ENCODE measurements around the gene PLCB4.

PLCB4 gene

DNA sequence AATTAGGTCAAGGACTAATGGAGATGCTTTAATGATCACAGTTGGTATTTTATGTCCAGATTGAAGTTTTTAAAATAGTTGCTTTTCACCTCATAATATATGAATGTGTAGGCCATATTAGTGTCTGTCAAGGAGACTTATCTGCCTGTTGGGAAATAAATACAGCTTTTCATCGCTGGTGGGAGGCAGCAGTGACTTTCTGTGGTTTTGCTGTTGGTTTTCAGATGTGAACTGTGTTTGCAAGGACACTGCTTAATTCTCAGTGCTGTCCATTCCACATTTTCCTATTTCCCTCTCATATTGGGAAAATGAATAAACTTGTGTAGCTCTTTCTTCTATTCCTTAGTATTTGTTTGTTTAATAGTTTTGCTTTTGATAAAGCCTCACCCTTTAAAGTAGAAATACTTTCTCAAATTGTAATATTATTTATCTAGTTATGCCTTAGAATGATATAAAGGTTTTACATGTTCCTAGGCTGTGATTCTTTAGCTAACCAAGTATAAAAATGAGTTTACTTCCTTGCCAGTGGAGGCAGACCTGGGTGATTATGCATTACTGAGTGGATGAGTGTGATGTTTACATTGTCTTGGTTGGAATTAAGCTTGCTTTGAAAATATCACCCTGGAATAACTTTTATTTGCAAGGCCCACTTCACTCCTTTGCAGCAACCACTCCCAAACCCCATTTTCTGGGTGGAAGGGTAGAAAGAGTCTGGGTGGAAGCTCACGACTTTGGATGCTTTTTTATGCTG is 3.3 kb downstream of the PLCB4 start:
- TF ChIP-seq, protein P1, sequence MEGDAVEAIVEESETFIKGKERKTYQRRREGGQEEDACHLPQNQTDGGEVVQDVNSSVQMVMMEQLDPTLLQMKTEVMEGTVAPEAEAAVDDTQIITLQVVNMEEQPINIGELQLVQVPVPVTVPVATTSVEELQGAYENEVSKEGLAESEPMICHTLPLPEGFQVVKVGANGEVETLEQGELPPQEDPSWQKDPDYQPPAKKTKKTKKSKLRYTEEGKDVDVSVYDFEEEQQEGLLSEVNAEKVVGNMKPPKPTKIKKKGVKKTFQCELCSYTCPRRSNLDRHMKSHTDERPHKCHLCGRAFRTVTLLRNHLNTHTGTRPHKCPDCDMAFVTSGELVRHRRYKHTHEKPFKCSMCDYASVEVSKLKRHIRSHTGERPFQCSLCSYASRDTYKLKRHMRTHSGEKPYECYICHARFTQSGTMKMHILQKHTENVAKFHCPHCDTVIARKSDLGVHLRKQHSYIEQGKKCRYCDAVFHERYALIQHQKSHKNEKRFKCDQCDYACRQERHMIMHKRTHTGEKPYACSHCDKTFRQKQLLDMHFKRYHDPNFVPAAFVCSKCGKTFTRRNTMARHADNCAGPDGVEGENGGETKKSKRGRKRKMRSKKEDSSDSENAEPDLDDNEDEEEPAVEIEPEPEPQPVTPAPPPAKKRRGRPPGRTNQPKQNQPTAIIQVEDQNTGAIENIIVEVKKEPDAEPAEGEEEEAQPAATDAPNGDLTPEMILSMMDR (IDR thresholded peaks at IDR 0.05; ENCODE audit: control insufficient read depth, extremely low read depth, insufficient read depth), result no peak
- DNase-seq (ENCODE audit: low read depth), result no peak
- H3K4me3 ChIP-seq (ENCODE audit: low read depth, low read length), result no peak overlapping the region

DNA sequence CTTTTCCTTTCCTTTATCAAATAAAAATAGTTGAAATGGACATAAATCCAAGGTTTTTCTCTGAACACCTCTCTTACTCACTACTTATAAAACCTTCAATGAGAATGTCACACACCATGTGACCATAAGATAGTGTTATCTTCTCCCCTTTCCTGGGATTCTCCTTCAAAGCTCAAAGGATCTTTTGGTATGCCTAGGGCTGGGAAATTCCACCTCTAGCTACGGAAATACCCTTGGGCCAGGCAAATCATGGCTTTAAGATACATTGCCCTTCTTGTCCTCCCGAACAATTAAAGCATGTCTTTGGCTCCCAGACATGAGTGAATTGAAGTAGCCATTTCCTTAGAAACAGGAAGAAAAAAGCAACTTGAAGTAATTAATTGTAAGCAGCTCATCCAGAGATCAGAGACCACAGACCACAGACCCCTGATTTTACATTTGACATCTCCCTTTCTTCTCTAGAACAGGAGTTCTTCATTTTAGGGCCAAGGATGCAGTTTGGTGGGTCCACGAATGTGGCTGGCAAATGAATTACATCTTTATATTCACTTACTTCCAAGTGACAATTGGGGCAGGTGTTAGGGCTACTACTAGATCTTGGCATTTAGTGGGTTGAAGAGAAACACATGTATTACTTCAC is 4.1 kb downstream of the PLCB4 start:
- TF ChIP-seq, protein P1 (IDR thresholded peaks at IDR 0.05; ENCODE audit: control insufficient read depth, extremely low read depth, insufficient read depth), result no peak
- H3K4me3 ChIP-seq (ENCODE audit: low read depth, low read length), result no peak overlapping the region
- no peak for DNase-seq (ENCODE audit: low read depth)

DNA sequence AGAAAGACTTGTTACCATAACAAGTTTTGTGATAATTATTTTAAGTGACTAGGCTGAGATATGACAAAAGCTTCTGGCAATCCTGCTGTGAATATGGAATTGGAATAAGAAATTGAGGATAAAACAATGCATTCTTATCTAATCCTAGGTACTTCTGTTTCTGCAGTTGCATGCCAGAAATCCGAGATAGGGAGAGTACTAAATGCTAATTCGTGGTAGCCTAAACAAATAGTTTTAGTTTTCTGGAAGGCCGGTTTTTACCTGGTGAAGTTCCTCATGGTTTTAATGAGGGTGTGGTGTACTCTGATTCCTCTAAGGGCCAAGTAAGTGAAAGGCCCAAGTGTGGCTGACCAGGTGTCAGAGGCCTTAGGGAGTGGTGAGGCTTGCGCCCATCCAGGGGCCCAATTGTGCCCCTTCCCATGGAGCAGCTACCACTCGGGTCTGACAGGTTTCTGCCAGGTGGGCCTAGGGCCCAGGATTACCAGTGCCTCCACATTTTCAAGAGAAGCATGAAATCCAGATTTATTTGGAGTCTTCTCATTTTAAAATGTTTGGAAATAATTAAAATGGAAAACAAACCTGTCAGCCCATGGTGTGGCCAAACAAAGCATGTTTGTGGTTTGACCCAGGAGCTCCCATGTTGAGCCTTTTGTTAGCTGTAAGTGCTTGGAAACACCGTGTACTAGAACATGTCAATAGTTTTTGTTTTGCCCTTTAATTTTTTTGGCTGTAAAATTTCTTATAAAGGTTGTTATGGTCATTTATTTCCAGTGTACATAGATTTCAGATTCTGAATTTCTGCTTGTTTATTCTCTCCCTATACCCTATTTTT is 6.6 kb downstream of the PLCB4 start:
- TF ChIP-seq, protein P1 (IDR thresholded peaks at IDR 0.05; ENCODE audit: control insufficient read depth, extremely low read depth, insufficient read depth), result no peak
- no peak for DNase-seq (ENCODE audit: low read depth)
- no peak overlapping the region for H3K4me3 ChIP-seq (ENCODE audit: low read depth, low read length)

DNA sequence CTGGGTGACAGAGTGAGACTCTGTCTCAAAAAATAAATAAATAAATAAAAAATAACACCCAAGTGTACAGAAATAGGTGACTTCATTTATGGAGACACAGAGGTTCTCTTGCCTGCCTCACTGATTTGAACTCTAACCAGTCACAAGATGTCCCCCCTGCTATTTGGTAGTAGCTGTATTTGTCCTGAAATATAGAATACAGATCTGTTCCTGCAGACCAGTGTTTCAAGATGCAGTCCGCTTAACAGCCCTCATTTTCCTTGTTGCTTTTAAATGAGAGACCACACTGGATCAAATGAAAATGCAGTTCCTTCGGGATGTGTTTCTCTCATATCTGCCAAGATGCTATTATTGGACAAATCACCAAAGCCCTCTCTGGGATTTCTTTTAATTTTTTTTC is 7.6 kb downstream of the PLCB4 start:
- no peak for DNase-seq (ENCODE audit: low read depth)
- TF ChIP-seq, protein P1 (IDR thresholded peaks at IDR 0.05; ENCODE audit: control insufficient read depth, extremely low read depth, insufficient read depth), result no peak
- no peak overlapping the region for H3K4me3 ChIP-seq (ENCODE audit: low read depth, low read length)

DNA sequence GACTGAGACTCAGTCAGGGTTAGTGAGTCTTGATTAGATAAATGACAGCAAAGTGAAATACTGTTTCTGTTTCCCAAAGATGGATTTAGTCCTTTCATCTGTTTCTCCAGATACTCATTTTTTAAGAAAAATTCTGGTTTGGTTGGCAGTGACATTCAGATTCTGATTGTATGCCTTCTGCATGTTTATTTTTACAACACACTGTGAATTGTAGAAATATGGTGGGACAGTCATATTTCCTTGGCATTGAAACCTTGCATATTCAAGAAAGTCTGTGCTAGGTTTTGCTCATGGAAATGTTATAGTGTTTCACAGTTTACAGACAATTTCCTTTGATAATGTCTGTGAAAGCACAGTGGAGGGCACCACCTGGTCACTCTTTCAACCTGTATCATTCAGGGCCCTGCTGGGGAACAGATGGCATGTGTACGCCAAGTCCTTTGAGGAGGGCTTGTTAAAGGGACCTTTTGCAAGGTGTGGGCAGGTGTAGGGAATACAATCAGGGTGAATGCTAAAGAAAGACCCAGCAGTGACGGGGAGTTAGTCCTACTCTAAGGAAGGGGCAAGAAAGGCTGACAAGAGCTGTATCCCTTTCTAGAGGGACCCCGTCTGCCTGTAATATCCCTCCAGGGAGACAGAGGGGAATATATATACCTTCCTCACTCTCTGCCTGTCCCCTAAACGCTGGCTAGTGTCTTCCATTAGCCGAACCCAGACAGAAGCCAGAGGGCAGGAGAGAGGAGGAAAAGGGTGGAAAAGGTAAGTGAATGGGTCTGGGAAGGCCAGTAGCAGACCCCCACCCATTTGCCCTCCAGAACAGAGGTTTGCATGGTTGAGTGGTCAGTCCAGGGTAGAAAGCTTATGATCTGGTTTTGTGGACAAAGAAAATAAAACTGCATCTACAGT is 10.2 kb downstream of the PLCB4 start:
- TF ChIP-seq, protein P1 (IDR thresholded peaks at IDR 0.05; ENCODE audit: control insufficient read depth, extremely low read depth, insufficient read depth), result no peak
- no peak for DNase-seq (ENCODE audit: low read depth)
- no peak overlapping the region for H3K4me3 ChIP-seq (ENCODE audit: low read depth, low read length)

GRCh38 chr20:9081423-9081966 is 12.6 kb downstream of the PLCB4 start:
- no peak overlapping the region for H3K4me3 ChIP-seq (ENCODE audit: low read depth, low read length)
- no peak for DNase-seq (ENCODE audit: low read depth)
- TF ChIP-seq, protein P1 (IDR thresholded peaks at IDR 0.05; ENCODE audit: control insufficient read depth, extremely low read depth, insufficient read depth), result no peak
